Loucy (cell line): Measurements from ENCODE around the gene UCHL1.

Source experiments
- CTCF ChIP-seq: fragments of 200-600 bp; sonication (generic); conservative IDR thresholded peaks from 2 replicates; pipeline ENCODE4 v1.5.1; 2014; ENCODE audit warnings: mild to moderate bottlenecking, antibody characterized with exemption, low read length
- EZH2phosphoT487 ChIP-seq: fragments of 200-600 bp; IDR thresholded peaks from 2 replicates; pipeline ENCODE4 v1.6.1; 2018; ENCODE audit warnings: antibody characterized with exemption, mild to moderate bottlenecking, moderate library complexity, borderline replicate concordance

DNA sequence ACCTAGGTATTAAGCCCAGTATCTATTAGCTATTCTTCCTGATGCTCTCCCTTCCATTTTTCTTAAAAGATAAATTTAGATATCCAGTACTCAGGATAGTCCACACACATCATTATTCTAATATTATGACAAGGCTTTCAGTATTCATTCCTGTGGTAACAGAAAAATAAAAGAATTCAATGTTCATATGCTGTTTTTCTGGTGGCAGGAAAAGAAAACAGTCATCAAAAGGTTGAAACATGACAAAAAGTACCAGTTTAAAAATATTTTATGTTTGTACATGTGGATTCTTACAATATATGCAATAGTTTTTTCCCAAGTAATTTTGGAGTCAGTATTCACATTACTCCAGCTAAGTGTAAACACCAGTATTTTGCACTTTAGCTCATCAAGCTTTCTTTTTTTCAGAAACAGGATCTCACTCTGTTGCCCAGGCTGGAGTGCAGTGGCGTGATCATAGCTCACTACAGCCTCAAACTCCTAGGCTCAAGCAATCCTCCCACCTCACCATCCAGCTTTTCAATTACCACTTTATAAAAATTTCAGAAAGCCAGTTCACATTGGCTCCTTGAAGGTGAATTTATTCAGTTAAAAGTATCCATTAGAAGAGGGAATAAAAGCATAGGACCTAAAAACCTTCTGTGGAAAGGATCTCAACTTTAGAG is 44.6 kb upstream of the UCHL1 start:
- TF ChIP-seq CTCF (no peak), EZH2phosphoT487 (no peak)
